GM12878 (cell line): ENCODE data around the gene MRTFA. TPM values are rescaled to one million over a fixed set of nuclear protein-coding genes. Genes with fewer than 3 reads are reported as not detected.

Experiments
- ATAC-seq: fragments of 200-7000 bp; cut with Tn5 transposase; 3 replicates; pipeline ENCODE4 v1.9.1; 2020; ENCODE audit warnings: mild to moderate bottlenecking, moderate library complexity
- BruUV-seq: library from RNA; stranded (reverse); fragments of 400-500 nt; replicated peaks from 2 replicates; lab custom pipeline; 2021; lab: Mats Ljungman, UMichigan
- CTCF ChIA-PET: fragments of 300-600 bp; sonication (Branson Sonifier 250); formaldehyde crosslinking; extraction: SDS; loops from one replicate; lab custom pipeline; 2021; ENCODE audit warnings: inconsistent platforms; lab: Yijun Ruan, JAX
- POLR2A ChIA-PET: fragments of 350-600 bp; formaldehyde crosslinking; extraction: SDS; loops from one replicate; lab custom pipeline; 2021; ENCODE audit warnings: inconsistent platforms; lab: Charles Lee
- RAD21 ChIA-PET: fragments of 300-600 bp; sonication (Branson Sonifier 250); formaldehyde crosslinking; loops from one replicate; lab custom pipeline; 2023; ENCODE audit warnings: antibody characterized with exemption; ENCODE audit not compliant: unreplicated experiment; lab: Charles Lee
- SMC1A ChIA-PET: fragments of 300-600 bp; sonication (Branson Sonifier 250); formaldehyde crosslinking; loops from one replicate; lab custom pipeline; 2023; ENCODE audit not compliant: unreplicated experiment, uncharacterized antibody; lab: Charles Lee
- DNase-seq: peaks from one replicate; pipeline ENCODE4 v3.0.0-alpha.2; 2011; ENCODE audit warnings: low read depth, low spot score
- FAIRE-seq: peaks from 3 replicates; lab custom pipeline; 2011; peaks lifted over from hg19 to GRCh38; lab: Jason Lieb, UNC
- H2AFZ ChIP-seq: 2 replicates; pipeline ENCODE4 v1.6.0; 2011; ENCODE audit warnings: low read depth, low read length, control low read depth; ENCODE audit not compliant: control insufficient read depth
- H3K27ac ChIP-seq: 2 replicates; pipeline ENCODE4 v1.5.1; 2011; ENCODE audit warnings: control low read depth; ENCODE audit not compliant: control insufficient read depth, insufficient read depth
- H3K27me3 ChIP-seq, 2 experiments: replicated peaks in 1 of 2; 2 replicates each; pipeline versions ENCODE4 v1.6.0 to v1.6.1; 2011; ENCODE audit warnings: low read length in 1 of 2; ENCODE audit not compliant: control insufficient read depth in 2 of 2, insufficient read depth in 2 of 2
- H3K36me3 ChIP-seq, 2 experiments: 2 replicates each; pipeline ENCODE4 v1.5.1; 2011; ENCODE audit warnings: low read length in 1 of 2; ENCODE audit not compliant: control insufficient read depth in 2 of 2, insufficient read depth in 2 of 2
- H3K4me1 ChIP-seq: 2 replicates; pipeline ENCODE4 v1.6.1; 2011; ENCODE audit warnings: mild to moderate bottlenecking, low read length, moderate library complexity, mixed read lengths; ENCODE audit not compliant: control insufficient read depth, insufficient read depth
- H3K4me2 ChIP-seq: 2 replicates; pipeline ENCODE4 v1.6.0; 2011; ENCODE audit warnings: control low read depth; ENCODE audit not compliant: control insufficient read depth, insufficient read depth
- H3K4me3 ChIP-seq: fragments of 200-600 bp; sonication (generic); 2 replicates; pipeline ENCODE4 v1.5.1; 2016
- H3K79me2 ChIP-seq: 2 replicates; pipeline ENCODE4 v1.6.0; 2011; ENCODE audit warnings: low read length; ENCODE audit not compliant: control insufficient read depth, insufficient read depth
- H3K9ac ChIP-seq: 2 replicates; pipeline ENCODE4 v1.8.0; 2011; ENCODE audit warnings: low read length, control low read depth, mixed read lengths; ENCODE audit not compliant: control insufficient read depth, insufficient read depth
- H3K9me3 ChIP-seq: replicated peaks from 3 replicates; pipeline ENCODE4 v1.5.1; 2011; ENCODE audit warnings: mild to moderate bottlenecking, low read length; ENCODE audit not compliant: control insufficient read depth, insufficient read depth
- H4K20me1 ChIP-seq: 2 replicates; pipeline ENCODE4 v1.6.0; 2011; ENCODE audit not compliant: control insufficient read depth, insufficient read depth
- BCL11A ChIP-seq: IDR thresholded peaks from 2 replicates; pipeline ENCODE4 v1.6.1; 2011; ENCODE audit warnings: low read depth, low read length
- BHLHE40 ChIP-seq, 2 experiments: fragments of 450-650 bp in 1 of 2; IDR thresholded peaks; 2 replicates each; pipeline ENCODE4 v1.6.1; 2011 to 2017; ENCODE audit warnings: low read depth in 2 of 2, borderline replicate concordance in 1 of 2, improper control_type of control experiment in 1 of 2, low read length in 1 of 2, mild to moderate bottlenecking in 1 of 2
- PAX5 ChIP-seq: IDR thresholded peaks from 2 replicates; pipeline ENCODE4 v1.6.1; 2011; ENCODE audit warnings: low read depth, low read length, borderline replicate concordance
- PBX3 ChIP-seq: IDR thresholded peaks from 2 replicates; pipeline ENCODE4 v1.6.1; 2011; ENCODE audit warnings: mild to moderate bottlenecking, low read depth, low read length, moderate library complexity; ENCODE audit not compliant: insufficient replicate concordance
- SIX5 ChIP-seq: IDR thresholded peaks from 2 replicates; pipeline ENCODE4 v1.6.1; 2011; ENCODE audit warnings: mild to moderate bottlenecking, low read depth, low read length, moderate library complexity; ENCODE audit not compliant: severe bottlenecking
- ZBED1 ChIP-seq: IDR thresholded peaks from 2 replicates; pipeline ENCODE4 v1.6.1; 2016; ENCODE audit warnings: borderline replicate concordance
- ZNF622 ChIP-seq: fragments of 450-650 bp; IDR thresholded peaks from 2 replicates; pipeline ENCODE4 v1.6.1; 2017; ENCODE audit warnings: mild to moderate bottlenecking, inconsistent platforms
- WGBS: methylation state at CpG from one replicate; pipeline ENCODE4 v1.1.6; 2016; ENCODE audit warnings: low lambda C conversion rate; ENCODE audit not compliant: insufficient replicate concordance, insufficient coverage; ENCODE audit errors: missing lambda C conversion rate; 5-methylcytosine and 5-hydroxymethylcytosine counted together
- in situ Hi-C: fragments of 300-500 bp; cut with MboI; formaldehyde crosslinking; loops from 9 replicates; pipeline ENCODE4 v1.14.3; 2018; ENCODE audit warnings: mixed read lengths
- intact Hi-C: fragments of 100-400 bp; cut with micrococcal nuclease; formaldehyde crosslinking; loops from one replicate; pipeline ENCODE4 v1.14.2; 2022; ENCODE audit not compliant: unreplicated experiment
- polyA plus RNA-seq, 11 experiments: library from polyadenylated mRNA; depleted of rRNA in 4 of 11; unstranded in 6 of 11; stranded (reverse) in 5 of 11; fragments of >200 nt; fragmentation: Nextera tagmentation in 4 of 11; fragmentation: Illumina TruSeq in 1 of 11; extraction: Ambion mirVana in 4 of 11; extraction: Trizol in 1 of 11; gene quantifications; 1 replicate in 1 of 11; 2 replicates in 10 of 11; pipeline versions ENCODE4 v1.2.1 to v1.2.3, GENCODE V29; 2011 to 2016; ENCODE audit warnings: inconsistent platforms in 2 of 11, missing spikeins in 2 of 11, low read depth in 1 of 11
- total RNA-seq, 4 experiments: library from RNA; depleted of rRNA in 3 of 4; stranded (reverse); fragments of >200 nt in 3 of 4; fragmentation: Illumina TruSeq in 1 of 4; extraction: Trizol in 1 of 4; gene quantifications; 2 replicates each; pipeline versions ENCODE4 v1.2.1 to v1.2.3, GENCODE V29; 2013 to 2021
- TF ChIP-seq, protein P1 (sequence below): fragments of 450-650 bp; IDR thresholded peaks from 2 replicates; pipeline ENCODE4 v1.6.1; 2017; ENCODE audit warnings: mild to moderate bottlenecking, low read depth, inconsistent platforms; ENCODE audit not compliant: poor library complexity, severe bottlenecking
- TF ChIP-seq, protein P2 (sequence below): fragments of 450-650 bp; IDR thresholded peaks from 2 replicates; pipeline ENCODE4 v1.6.1; 2017; ENCODE audit warnings: mild to moderate bottlenecking, moderate library complexity

MRTFA gene
- total and polyA plus RNA-seq, 10 of the 15 experiments (the other 5 are each of a cell fraction or from before 2014, with no cell fraction given): 2.0 to 63.9 (median 17.9) TPM

DNA sequence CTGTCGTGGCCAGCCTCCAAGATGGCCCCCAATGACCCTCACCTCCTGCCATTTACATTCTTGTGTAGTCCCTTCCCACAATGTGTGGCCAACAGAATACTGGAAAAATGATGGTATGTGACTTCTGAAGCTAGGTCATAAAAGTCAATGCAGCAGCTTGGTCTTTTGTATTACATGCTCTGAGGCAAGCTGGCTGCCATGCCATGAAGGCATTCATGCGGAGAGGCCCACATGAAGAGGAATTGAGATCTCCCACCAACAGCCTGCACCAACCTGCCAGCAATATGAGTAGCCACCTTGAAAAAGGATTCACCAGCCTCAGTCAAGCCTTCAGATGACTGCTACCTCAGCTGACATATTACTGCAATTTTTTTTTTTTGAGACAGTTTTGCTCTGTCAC, 4.6 kb downstream of the MRTFA start (continued):
- TF ChIP-seq, protein P1, sequence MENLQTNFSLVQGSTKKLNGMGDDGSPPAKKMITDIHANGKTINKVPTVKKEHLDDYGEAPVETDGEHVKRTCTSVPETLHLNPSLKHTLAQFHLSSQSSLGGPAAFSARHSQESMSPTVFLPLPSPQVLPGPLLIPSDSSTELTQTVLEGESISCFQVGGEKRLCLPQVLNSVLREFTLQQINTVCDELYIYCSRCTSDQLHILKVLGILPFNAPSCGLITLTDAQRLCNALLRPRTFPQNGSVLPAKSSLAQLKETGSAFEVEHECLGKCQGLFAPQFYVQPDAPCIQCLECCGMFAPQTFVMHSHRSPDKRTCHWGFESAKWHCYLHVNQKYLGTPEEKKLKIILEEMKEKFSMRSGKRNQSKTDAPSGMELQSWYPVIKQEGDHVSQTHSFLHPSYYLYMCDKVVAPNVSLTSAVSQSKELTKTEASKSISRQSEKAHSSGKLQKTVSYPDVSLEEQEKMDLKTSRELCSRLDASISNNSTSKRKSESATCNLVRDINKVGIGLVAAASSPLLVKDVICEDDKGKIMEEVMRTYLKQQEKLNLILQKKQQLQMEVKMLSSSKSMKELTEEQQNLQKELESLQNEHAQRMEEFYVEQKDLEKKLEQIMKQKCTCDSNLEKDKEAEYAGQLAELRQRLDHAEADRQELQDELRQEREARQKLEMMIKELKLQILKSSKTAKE: no peak
- TF ChIP-seq, all 136 proteins: peak for 0

DNA sequence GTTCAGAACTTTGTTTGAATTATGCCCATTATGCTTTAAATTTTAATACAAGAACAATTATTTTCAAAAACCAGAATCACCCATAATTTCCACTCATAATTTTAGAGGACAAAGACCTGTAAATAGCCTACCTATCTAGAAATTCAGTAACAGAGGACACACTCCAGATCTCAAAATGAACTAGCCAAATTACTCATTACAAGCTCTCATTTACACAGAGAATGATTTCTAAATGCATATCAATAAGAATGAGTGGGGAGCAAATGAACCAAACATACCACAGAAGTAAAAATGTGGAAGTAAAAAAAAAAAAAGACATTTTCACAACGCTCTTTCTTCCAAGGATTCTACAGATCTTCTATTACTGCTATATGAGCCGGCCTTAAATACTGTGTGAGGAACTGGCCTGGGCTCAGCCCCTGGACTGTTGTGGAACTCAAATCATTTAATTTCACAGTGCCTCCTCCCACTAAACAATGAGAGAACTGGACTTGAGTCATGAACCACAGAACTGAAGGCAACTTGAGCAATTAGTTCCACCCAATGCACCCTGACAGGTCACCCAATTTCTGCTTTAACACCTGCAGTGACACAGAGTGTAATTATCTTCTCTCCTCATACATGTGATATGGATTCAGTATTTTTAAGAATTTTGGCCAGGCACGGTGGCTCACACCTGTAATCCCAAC, 8.0 kb downstream of the MRTFA start:
- 43% methylated on average over 3 of the region's 3 CpGs for WGBS
- peak overlapping the region; percentile 36 for H3K4me2 ChIP-seq
- H3K27ac ChIP-seq: no peak overlapping the region
- SMC1A ChIA-PET: interaction anchor here (0.7 to 3.1 kb wide), 10 partner anchors 10 to 104 kb away, joined by 3 to 9 read pairs (median 4); no protein-coding TSS in a partner anchor
- no peak overlapping the region for H3K4me3 ChIP-seq
- no peaks in the 10 kb centered on the region for H3K36me3 ChIP-seq
- H3K9me3 ChIP-seq: peaks cover 2% of the 10 kb centered on the region; the same call in 2 of the 3 replicates
- no TSS peak for BruUV-seq
- H3K27me3 ChIP-seq: no peaks in the 10 kb centered on the region
- CTCF ChIA-PET: interaction anchor here (1.3 to 1.4 kb wide), 2 partner anchors 46 to 103 kb away, joined by 6 to 7 read pairs; no protein-coding TSS in a partner anchor
- FAIRE-seq (peak; percentile 18), DNase-seq (peak; percentile 57), ATAC-seq (peak; percentile 88)
- H2AFZ ChIP-seq: no peak overlapping the region
- POLR2A ChIA-PET: interaction anchor here (0.7 to 1.6 kb wide), 6 partner anchors 9 to 708 kb away, joined by 3 to 7 read pairs (median 4); partner anchors contain the start of gene ST13
- peaks cover 64% of the 10 kb centered on the region for H3K79me2 ChIP-seq
- in situ Hi-C loops (no loop called here), intact Hi-C loops (no loop called here)
- RAD21 ChIA-PET: interaction anchor here (0.9 to 2.3 kb wide), 8 partner anchors 8 to 192 kb away, joined by 3 to 9 read pairs (median 4); partner anchors contain the start of gene MRTFA
- H3K9ac ChIP-seq: no peak overlapping the region
- H3K4me1 ChIP-seq: peaks cover 7% of the 10 kb centered on the region
- no peaks in the 10 kb centered on the region for H4K20me1 ChIP-seq
- TF ChIP-seq, protein P1: peak; percentile 19
- TF ChIP-seq BHLHE40 (IDR thresholded peaks at IDR 0.05; ENCODE audit: borderline replicate concordance in 1 of 2, low read depth in 2 of 2, low read length in 1 of 2) (peak in 1 of 2 experiments; percentile 57; a peak in 1 of 4 replicates), SIX5 (no peak), ZNF622 (no peak), ZBED1 (no peak), PBX3 (peak; percentile 21), BCL11A (peak; percentile 90; the same call in 1 of the 2 replicates), PAX5 (peak; percentile 99)
- TF ChIP-seq, protein P2, sequence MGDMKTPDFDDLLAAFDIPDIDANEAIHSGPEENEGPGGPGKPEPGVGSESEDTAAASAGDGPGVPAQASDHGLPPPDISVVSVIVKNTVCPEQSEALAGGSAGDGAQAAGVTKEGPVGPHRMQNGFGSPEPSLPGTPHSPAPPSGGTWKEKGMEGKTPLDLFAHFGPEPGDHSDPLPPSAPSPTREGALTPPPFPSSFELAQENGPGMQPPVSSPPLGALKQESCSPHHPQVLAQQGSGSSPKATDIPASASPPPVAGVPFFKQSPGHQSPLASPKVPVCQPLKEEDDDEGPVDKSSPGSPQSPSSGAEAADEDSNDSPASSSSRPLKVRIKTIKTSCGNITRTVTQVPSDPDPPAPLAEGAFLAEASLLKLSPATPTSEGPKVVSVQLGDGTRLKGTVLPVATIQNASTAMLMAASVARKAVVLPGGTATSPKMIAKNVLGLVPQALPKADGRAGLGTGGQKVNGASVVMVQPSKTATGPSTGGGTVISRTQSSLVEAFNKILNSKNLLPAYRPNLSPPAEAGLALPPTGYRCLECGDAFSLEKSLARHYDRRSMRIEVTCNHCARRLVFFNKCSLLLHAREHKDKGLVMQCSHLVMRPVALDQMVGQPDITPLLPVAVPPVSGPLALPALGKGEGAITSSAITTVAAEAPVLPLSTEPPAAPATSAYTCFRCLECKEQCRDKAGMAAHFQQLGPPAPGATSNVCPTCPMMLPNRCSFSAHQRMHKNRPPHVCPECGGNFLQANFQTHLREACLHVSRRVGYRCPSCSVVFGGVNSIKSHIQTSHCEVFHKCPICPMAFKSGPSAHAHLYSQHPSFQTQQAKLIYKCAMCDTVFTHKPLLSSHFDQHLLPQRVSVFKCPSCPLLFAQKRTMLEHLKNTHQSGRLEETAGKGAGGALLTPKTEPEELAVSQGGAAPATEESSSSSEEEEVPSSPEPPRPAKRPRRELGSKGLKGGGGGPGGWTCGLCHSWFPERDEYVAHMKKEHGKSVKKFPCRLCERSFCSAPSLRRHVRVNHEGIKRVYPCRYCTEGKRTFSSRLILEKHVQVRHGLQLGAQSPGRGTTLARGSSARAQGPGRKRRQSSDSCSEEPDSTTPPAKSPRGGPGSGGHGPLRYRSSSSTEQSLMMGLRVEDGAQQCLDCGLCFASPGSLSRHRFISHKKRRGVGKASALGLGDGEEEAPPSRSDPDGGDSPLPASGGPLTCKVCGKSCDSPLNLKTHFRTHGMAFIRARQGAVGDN: 0 out of 2 replicates have a peak, but pooled peaks have one; percentile 55
